ENCODE data around the gene VAV3. TPM values are rescaled to one million over a fixed set of nuclear protein-coding genes. Genes with fewer than 3 reads are reported as not detected.

VAV3 gene
- total RNA-seq, 1 experiment from 2014 or later: 0.57 TPM

DNA sequence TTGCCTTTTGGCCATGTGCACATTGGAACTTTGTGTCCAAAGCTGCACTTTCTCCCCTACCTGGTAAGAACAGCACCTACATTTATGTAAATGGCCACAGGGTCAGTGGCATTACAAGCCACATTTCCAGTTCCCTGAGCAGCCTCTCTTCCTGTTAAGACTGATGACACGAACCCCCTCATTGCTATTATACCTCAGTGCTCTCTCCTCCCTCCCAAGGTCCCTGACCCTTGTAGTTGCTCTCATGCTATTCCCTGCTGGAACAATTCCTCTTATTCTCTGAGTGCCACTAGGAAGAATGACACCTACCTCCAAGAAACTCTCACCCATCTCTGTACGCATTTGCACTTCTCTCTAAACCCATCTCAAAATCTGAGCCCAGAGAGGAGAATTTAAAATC lies 14.9 kb upstream of the VAV3 start:
- peaks cover 10% of the 10 kb centered on the region for H3K27me3 Mint-ChIP-seq (ENCODE audit: insufficient read depth, unreplicated experiment)
- H3K9me3 Mint-ChIP-seq (ENCODE audit: unreplicated experiment): no peaks in the 10 kb centered on the region
- H3K9me3 ChIP-seq: no peaks in the 10 kb centered on the region
- H3K4me3 Mint-ChIP-seq (ENCODE audit: unreplicated experiment): no peak overlapping the region
- H3K36me3 Mint-ChIP-seq (ENCODE audit: insufficient read depth, unreplicated experiment): no peaks in the 10 kb centered on the region
- no peak overlapping the region for H3K27ac Mint-ChIP-seq (ENCODE audit: unreplicated experiment)
- no peak for TF ChIP-seq CTCF (IDR thresholded peaks at IDR 0.05; ENCODE audit: insufficient read depth in 1 of 2, low read depth in 1 of 2, low read length in 1 of 2, severe bottlenecking in 1 of 2, unreplicated experiment in 1 of 2)
- H3K36me3 ChIP-seq (ENCODE audit: control insufficient read depth, insufficient read depth, low read length): no peaks in the 10 kb centered on the region
- no peak for DNase-seq
- no TSS peak for BruUV-seq (replicated peaks)
- no peaks in the 10 kb centered on the region for H3K4me1 ChIP-seq
- H3K4me1 Mint-ChIP-seq (ENCODE audit: low read depth, unreplicated experiment): no peaks in the 10 kb centered on the region
- intact Hi-C loops (cut with micrococcal nuclease; ENCODE audit: unreplicated experiment): no loop called here
- CTCF ChIA-PET: no interaction called here
- no peaks in the 10 kb centered on the region; the same call in 1 of the 2 replicates for H3K27me3 ChIP-seq (replicated peaks; ENCODE audit: control insufficient read depth, insufficient read depth, low read length)
- H3K4me3 ChIP-seq (ENCODE audit: low read depth, low read length): no peak overlapping the region
- POLR2A ChIA-PET: no interaction called here

DNA sequence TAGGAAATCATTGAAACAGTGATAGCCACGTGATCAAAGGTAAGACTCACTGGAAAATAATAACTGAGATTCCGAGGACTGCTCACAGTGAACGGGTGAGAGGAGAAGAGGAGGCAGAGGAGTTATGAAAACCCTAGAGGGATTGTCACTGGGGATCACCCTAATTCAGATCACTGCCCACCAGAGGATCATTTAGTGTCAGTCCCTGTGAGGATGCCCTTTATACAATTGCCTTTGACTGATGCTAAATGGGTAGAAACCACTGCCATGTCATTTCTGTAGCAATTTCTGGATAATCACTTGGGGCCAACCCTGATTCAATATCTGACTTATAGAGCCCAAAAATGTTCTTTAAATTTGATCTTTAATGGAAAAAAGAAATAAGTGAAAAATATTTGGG lies 14.1 kb upstream of the VAV3 start:
- H3K27me3 Mint-ChIP-seq (ENCODE audit: insufficient read depth, unreplicated experiment): peaks cover 10% of the 10 kb centered on the region
- Histone ChIP-seq H3K4me3 (ENCODE audit: low read depth, low read length) (no peak overlapping the region), H3K27me3 (replicated peaks; ENCODE audit: control insufficient read depth, insufficient read depth, low read length) (no peaks in the 10 kb centered on the region; the same call in 1 of the 2 replicates), H3K9me3 (no peaks in the 10 kb centered on the region), H3K36me3 (ENCODE audit: control insufficient read depth, insufficient read depth, low read length) (no peaks in the 10 kb centered on the region), H3K4me1 (no peaks in the 10 kb centered on the region)
- H3K4me1 Mint-ChIP-seq (ENCODE audit: low read depth, unreplicated experiment): no peaks in the 10 kb centered on the region
- H3K9me3 Mint-ChIP-seq (ENCODE audit: unreplicated experiment): no peaks in the 10 kb centered on the region
- no peaks in the 10 kb centered on the region for H3K36me3 Mint-ChIP-seq (ENCODE audit: insufficient read depth, unreplicated experiment)
- no peak overlapping the region for H3K4me3 Mint-ChIP-seq (ENCODE audit: unreplicated experiment)
- no peak for TF ChIP-seq CTCF (IDR thresholded peaks at IDR 0.05; ENCODE audit: insufficient read depth in 1 of 2, low read depth in 1 of 2, low read length in 1 of 2, severe bottlenecking in 1 of 2, unreplicated experiment in 1 of 2)
- no TSS peak for BruUV-seq (replicated peaks)
- ChIA-PET CTCF (interaction anchor here (0.6 kb wide), 1 partner anchor 20 kb away, joined by 3 read pairs; no protein-coding TSS in a partner anchor), POLR2A (no interaction called here)
- intact Hi-C loops (cut with micrococcal nuclease; ENCODE audit: unreplicated experiment): no loop called here
- H3K27ac Mint-ChIP-seq (ENCODE audit: unreplicated experiment): no peak overlapping the region
- DNase-seq: no peak

- Mint-ChIP-seq H3K27ac (ENCODE audit: unreplicated experiment) (no peak overlapping the region), H3K4me3 (ENCODE audit: unreplicated experiment) (no peak overlapping the region), H3K9me3 (ENCODE audit: unreplicated experiment) (no peaks in the 10 kb centered on the region), H3K36me3 (ENCODE audit: insufficient read depth, unreplicated experiment) (no peaks in the 10 kb centered on the region), H3K27me3 (ENCODE audit: insufficient read depth, unreplicated experiment) (peaks cover 5% of the 10 kb centered on the region), H3K4me1 (ENCODE audit: low read depth, unreplicated experiment) (no peaks in the 10 kb centered on the region)
- H3K27me3 ChIP-seq (replicated peaks; ENCODE audit: control insufficient read depth, insufficient read depth, low read length): no peaks in the 10 kb centered on the region
- BruUV-seq (replicated peaks): no TSS peak
- no peak for DNase-seq
- H3K9me3 ChIP-seq: no peaks in the 10 kb centered on the region
- no peaks in the 10 kb centered on the region for H3K4me1 ChIP-seq
- no peak overlapping the region for H3K4me3 ChIP-seq (ENCODE audit: low read depth, low read length)
- intact Hi-C loops (cut with micrococcal nuclease; ENCODE audit: unreplicated experiment): no loop called here
- no peak for TF ChIP-seq CTCF (IDR thresholded peaks at IDR 0.05; ENCODE audit: insufficient read depth in 1 of 2, low read depth in 1 of 2, low read length in 1 of 2, severe bottlenecking in 1 of 2, unreplicated experiment in 1 of 2)
- no peaks in the 10 kb centered on the region for H3K36me3 ChIP-seq (ENCODE audit: control insufficient read depth, insufficient read depth, low read length)
- CTCF ChIA-PET: no interaction called here
- POLR2A ChIA-PET: no interaction called here
Observed at GRCh38 chr1:107976836-107977235, 11.9 kb upstream of the VAV3 start.

Measured in Caco-2 (cell line).